ENCODE measurements around the gene MPST.

- TF ChIP-seq ZNF555 (tag by site-specific recombination; conservative IDR thresholded peaks at IDR 0.05) (no peak), ZNF654 (tag by site-specific recombination; IDR thresholded peaks at IDR 0.05; ENCODE audit: low read depth) (no peak)
These were observed 36.7 kb downstream of the MPST start for GRCh38 chr22:37056246-37056645.
